HG03575 (cell line): ENCODE results near the gene OVCH1.
"Not testable (repeated sequence)": the region's sequence is repeated elsewhere in the genome, so short reads cannot be mapped to it uniquely, and the experiment has no call there.

Source experiments
- ATAC-seq: cut with Tn5 transposase; IDR thresholded peaks from one replicate; pipeline ENCODE4 v1.9.1; 2021; ENCODE audit not compliant: unreplicated experiment, insufficient number of reproducible peaks, low FRiP score; ENCODE audit errors: extremely low read depth

OVCH1 gene

GRCh38 chr12:29428633-29429032 is 68.9 kb downstream of the OVCH1 start:
- no peak for ATAC-seq

- ATAC-seq = peak; percentile 89
Observed at GRCh38 chr12:29427964-29428363, 69.5 kb downstream of the OVCH1 start.

GRCh38 chr12:29426498-29426897 is 71.0 kb downstream of the OVCH1 start:
- no peak for ATAC-seq

- ATAC-seq = no peak
Observed at GRCh38 chr12:29425722-29426121, 71.8 kb downstream of the OVCH1 start.

GRCh38 chr12:29416748-29417147 is 80.7 kb downstream of the OVCH1 start:
- ATAC-seq = no peak

- ATAC-seq = no peak
Observed at GRCh38 chr12:29415111-29415510, 82.4 kb downstream of the OVCH1 start.

- no peak for ATAC-seq
Observed at GRCh38 chr12:29414368-29414767, 83.1 kb downstream of the OVCH1 start.

- no peak for ATAC-seq
Observed at GRCh38 chr12:29405561-29405960, 91.9 kb downstream of the OVCH1 start.

- no peak for ATAC-seq
Observed at GRCh38 chr12:29403991-29404390, 93.5 kb downstream of the OVCH1 start.

- no peak for ATAC-seq
Observed at GRCh38 chr12:29402437-29402836, 95.0 kb downstream of the OVCH1 start.

- no peak for ATAC-seq
Observed at GRCh38 chr12:29398495-29398894, 99.0 kb downstream of the OVCH1 start.

- no peak for ATAC-seq
Observed at GRCh38 chr12:29396774-29397173, 100.7 kb downstream of the OVCH1 start.

- no peak for ATAC-seq
Observed at GRCh38 chr12:29395356-29395755, 102.1 kb downstream of the OVCH1 start.

- ATAC-seq = not testable (repeated sequence)
Observed at GRCh38 chr12:29390419-29390818, 107.1 kb downstream of the OVCH1 start.

GRCh38 chr12:29389295-29389919 is 108.1 kb downstream of the OVCH1 start:
- no peak for ATAC-seq

- ATAC-seq = not testable (repeated sequence)
Observed at GRCh38 chr12:29386084-29386680, 111.3 kb downstream of the OVCH1 start.

- ATAC-seq = not testable (repeated sequence)
Observed at GRCh38 chr12:29385194-29385593, 112.3 kb downstream of the OVCH1 start.

GRCh38 chr12:29382251-29382650 is 115.2 kb downstream of the OVCH1 start:
- ATAC-seq = no peak

GRCh38 chr12:29380536-29381523 is 116.7 kb downstream of the OVCH1 start, which contains the start of gene ERGIC2:
ERGIC2 (minus strand) TSS chr12:29381172; CDS start chr12:29371633, 9,539 bp downstream.
- ATAC-seq = peak; percentile 99
